Measurements from ENCODE around the gene DPP10.
"Not testable (repeated sequence)": the region's sequence is repeated elsewhere in the genome, so short reads cannot be mapped to it uniquely, and the experiment has no call there.

The DPP10 gene

GRCh38 chr2:114517580-114517979, 75.1 kb downstream of the DPP10 start:
- no peak for DNase-seq

- DNase-seq, result no peak
Observed at GRCh38 chr2:114518738-114519137, 76.3 kb downstream of the DPP10 start.

- DNase-seq, result not testable (repeated sequence)
Observed at GRCh38 chr2:114522612-114523011, 80.2 kb downstream of the DPP10 start.

- DNase-seq, result no peak
Observed at GRCh38 chr2:114525955-114526354, 83.5 kb downstream of the DPP10 start.

DNA sequence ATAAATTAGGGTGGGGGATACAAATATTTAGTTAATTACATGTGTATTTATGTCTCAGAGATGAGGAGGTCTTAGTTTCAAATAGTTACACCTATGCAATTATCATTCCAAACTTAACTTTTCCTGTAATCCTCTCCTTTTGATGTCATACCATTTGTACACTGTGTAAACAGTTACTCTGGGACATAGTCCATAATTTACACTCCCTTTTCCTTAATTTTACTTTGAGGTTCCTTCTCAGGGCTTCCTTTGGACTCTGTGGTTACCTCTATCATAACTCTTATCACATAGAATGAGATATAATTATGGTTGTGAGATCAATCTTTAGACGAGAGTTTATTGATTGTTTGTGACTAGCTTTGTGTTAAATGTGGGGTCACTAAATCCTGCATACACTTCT, 84.4 kb downstream of the DPP10 start:
- DNase-seq, result no peak

DNA sequence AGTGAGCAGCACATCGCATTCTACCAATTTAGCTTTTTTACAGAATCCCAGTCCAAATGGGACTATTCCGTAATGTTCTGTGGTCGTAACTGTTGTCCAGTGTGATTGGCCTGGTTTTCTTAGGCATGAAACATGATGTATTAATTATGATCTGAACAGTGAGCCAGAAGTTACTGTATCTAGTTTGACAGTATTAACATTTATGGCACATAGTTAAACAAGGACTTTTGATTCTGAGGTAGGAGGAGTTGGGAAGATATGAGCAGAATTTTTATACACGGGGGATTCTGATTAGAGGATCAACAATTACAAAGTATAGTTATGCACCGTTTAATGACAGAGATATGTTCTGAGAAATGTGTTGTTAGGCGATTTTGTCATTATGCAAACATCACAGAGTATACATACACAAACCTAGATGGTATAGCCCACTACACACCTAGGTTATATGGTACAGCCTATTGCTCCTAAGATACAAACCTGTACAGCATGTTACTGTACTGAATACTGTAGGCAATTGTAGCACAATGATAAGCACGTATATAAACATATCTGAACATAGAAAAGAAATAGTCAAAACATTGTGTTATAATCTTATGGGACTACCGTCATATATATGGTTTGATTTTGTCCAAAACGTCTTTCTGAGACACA, 85.0 kb downstream of the DPP10 start:
- no peak for DNase-seq

GRCh38 chr2:114534116-114535084, 92.0 kb downstream of the DPP10 start:
- no peak for DNase-seq

- DNase-seq, result no peak
Observed at GRCh38 chr2:114537777-114538176, 95.3 kb downstream of the DPP10 start.

GRCh38 chr2:114542695-114543094, 100.3 kb downstream of the DPP10 start:
- no peak for DNase-seq

GRCh38 chr2:114543236-114543766, 100.9 kb downstream of the DPP10 start:
- DNase-seq, result no peak

GRCh38 chr2:114545052-114545451, 102.6 kb downstream of the DPP10 start:
- no peak for DNase-seq

GRCh38 chr2:114546531-114546930, 104.1 kb downstream of the DPP10 start:
- DNase-seq, result no peak

DNA sequence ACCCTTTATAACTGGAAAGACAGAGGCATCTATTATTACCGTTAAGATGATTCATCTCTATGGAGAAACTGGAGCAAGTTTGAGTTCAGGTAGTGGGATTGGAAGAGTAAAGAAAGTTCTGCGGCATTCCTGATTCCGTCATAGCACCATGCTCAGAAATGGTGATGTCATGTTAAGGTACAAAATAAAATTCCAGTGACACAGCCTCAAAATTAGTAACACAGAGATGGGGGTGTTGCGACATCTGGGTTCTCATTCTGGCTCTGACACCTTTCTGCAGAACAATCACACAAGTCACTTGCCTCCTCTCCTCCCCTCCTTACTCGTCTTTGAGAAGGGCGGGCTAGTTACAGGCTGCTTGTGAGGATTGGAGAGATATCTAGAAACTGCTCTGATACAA, 105.7 kb downstream of the DPP10 start:
- DNase-seq, result no peak

DNA sequence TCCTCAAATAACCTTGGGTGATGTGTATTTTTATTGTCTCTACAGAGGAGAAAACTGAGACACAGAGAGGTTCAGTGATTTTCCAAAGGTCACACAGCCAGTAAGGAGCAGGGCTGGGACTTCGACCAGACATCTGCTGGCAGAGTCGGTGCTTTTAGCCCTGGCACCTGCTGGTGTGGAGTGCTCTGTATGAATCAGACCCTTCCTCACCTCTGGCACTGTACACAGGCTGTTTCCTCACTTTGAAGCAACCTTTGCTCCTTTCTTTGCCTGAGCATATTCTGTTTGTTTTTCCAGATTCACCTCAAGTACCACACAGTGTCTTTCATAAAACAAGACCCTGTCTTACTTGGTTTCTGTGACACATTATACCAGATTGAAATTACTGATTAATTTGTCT, 107.9 kb downstream of the DPP10 start:
- no peak for DNase-seq

DNA sequence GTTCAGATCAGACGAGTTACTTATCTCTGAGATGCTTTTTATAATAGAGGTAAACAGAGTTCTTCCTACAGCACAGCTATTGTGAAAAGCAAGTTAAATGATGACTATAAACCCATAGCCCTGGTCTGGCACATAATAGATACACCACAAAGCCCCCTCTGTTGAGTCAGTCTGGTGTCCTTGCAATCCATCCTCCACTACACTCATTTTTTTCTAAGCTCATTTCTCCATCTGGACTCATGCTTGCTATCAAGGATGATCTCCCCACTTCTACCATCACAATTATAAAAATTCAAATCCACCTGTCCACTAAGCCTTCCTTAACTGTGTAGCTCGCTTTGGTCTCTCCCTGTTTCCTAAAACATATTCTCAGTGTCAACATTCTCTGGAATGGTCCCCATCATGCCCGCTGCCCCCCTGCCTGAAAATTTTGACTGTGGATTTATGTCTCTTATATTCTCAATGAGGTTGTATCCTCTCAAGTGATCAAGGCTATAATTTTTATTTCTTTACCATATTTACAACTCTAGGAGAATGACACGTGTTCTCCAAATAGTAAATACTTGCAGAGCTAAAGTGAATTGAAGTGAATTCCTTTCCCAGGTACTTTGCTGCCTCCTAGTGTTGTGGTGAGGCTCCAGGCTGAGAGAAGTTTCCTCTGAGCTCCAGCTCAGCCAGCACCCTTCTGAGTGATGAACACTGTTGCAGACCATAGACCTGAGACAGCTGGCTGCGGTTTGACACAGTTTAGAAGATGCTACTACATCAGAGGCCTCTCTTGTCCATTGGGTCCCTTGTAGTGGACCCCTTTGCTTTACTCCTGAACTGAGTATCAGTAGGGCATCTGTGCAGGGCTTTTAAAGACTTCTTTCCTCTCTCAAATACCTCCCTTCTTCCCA, 108.7 kb downstream of the DPP10 start:
- DNase-seq, result peak; percentile 37

DNA sequence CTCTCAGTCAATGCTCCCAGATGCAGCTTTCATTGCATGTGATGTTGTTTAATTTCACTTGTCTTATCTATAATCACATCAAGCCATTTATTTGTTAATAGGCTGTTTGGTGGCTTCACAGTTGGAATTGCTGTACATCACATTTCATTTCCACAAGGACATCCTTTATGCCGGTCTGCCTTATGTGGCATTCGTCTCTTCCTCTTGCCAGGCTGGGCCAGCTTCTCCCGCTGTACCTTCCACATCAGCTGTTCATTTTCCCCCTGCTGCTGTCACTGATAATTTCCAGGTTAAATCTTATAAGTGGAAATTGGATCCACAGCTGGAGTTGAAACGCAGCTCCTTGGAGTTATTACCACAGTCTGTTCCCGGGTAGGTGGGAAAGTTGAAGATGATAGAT, 110.6 kb downstream of the DPP10 start:
- DNase-seq, result no peak

DNA sequence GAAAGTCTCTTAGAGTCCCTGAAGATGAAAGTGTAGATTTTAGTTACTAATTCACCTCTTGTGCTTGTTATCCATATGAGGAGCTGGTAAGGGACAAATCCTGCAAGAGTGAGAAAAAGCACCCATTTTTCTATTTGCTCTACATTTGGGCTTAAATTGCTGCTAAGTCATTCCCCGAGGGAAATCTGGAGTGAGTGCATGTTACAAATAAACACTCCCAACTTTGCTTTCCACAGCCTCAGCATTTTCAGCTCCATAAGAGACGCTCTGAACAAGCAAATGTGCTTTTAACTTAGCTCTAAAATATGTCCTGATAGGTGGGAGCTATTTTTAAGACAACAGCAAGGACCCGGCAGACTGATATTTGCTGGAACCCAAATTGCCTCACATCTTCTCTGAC, 126.7 kb downstream of the DPP10 start:
- no peak for DNase-seq

DNA sequence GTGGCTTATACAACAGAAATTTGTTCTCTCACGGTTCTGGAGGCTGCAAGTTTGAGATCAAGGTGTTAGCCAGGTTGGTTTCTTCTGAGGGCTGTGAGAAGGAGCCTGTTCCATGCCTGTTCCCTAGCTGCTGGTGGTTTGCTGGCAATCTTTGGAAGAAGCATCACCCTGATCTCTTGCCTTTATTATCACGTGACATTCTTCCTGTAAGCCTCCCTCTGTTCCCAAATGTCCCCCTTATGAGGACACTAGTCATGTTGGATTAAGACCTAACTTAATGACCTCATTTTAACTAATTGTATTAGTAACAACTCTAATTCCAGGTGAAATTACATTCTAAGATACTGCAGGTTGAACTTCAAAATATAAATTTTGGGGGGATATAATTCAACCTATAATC, 135.2 kb downstream of the DPP10 start:
- no peak for DNase-seq

DNA sequence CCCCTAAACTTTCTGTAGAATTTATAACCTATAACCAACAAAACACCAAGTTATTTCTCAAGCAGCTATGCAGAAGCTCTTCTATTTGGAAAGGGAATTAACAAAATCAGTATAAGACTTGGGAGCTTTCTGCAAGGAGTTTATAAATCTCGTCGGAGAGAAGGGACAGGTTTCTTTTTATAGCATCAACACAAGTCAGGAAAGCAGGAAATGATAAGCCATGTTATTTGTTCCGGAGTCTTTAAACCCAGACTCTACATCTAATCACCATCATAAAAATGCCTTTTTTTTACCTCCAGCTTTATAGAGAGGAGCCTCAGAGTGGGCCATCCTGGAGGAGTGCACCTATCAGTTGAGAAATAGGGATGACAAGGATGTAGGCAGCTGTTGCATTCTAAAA, 137.1 kb downstream of the DPP10 start:
- no peak for DNase-seq

DNA sequence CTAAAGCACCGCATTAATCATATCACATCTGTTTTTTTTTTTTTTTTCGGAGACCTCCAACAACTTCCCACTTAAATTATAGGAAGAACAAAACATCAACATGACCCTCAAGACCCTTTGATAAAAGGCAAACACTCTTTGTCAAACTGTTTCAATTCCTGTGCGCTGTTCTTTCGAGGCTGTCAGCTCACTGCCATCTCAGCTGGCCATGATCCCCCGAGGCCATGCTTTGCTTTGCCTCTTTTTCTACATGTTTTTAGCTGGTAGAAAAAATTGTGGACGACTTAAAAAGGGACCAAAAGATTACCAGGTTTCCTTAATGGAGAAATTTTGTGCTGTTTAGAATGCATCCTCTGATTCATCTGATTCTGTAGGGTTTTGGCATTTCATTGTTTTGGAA, 138.2 kb downstream of the DPP10 start:
- no peak for DNase-seq

GRCh38 chr2:114598329-114598728, 155.9 kb downstream of the DPP10 start:
- DNase-seq, result no peak

- no peak for DNase-seq
Observed at GRCh38 chr2:114609203-114609602, 166.8 kb downstream of the DPP10 start.

GRCh38 chr2:114609801-114610200, 167.4 kb downstream of the DPP10 start:
- no peak for DNase-seq
